SU-DHL-6 (cell line): ENCODE data around the gene PHLDB2.

Experiments
- CTCF ChIP-seq: fragments of 200-600 bp; sonication (generic); IDR thresholded peaks from one replicate; pipeline ENCODE4 v1.5.1; 2017; ENCODE audit warnings: antibody characterized with exemption, mild to moderate bottlenecking, low read length, moderate library complexity; ENCODE audit not compliant: insufficient read depth, poor library complexity, severe bottlenecking
- EZH2phosphoT487 ChIP-seq: fragments of 200-600 bp; sonication (generic), shearing (Covaris generic); conservative IDR thresholded peaks from 2 replicates; pipeline ENCODE4 v1.6.1; 2018; ENCODE audit warnings: mild to moderate bottlenecking, antibody characterized with exemption, low read length, moderate library complexity, mixed read lengths

- TF ChIP-seq CTCF (no peak), EZH2phosphoT487 (no peak)
These were observed 70.4 kb downstream of the PHLDB2 start for GRCh38 chr3:111929484-111929883.
